NK-92 (cell line): Measurements from ENCODE around the gene SIRT2.

ENCODE experiments used
- DNase-seq: peaks from one replicate; lab custom pipeline; 2025; ENCODE audit not compliant: unreplicated experiment; lab: John Stamatoyannopoulos, UW

SIRT2 gene

GRCh38 chr19:38920602-38921419 is 21.4 kb upstream of the SIRT2 start:
- DNase-seq = no peak

DNA sequence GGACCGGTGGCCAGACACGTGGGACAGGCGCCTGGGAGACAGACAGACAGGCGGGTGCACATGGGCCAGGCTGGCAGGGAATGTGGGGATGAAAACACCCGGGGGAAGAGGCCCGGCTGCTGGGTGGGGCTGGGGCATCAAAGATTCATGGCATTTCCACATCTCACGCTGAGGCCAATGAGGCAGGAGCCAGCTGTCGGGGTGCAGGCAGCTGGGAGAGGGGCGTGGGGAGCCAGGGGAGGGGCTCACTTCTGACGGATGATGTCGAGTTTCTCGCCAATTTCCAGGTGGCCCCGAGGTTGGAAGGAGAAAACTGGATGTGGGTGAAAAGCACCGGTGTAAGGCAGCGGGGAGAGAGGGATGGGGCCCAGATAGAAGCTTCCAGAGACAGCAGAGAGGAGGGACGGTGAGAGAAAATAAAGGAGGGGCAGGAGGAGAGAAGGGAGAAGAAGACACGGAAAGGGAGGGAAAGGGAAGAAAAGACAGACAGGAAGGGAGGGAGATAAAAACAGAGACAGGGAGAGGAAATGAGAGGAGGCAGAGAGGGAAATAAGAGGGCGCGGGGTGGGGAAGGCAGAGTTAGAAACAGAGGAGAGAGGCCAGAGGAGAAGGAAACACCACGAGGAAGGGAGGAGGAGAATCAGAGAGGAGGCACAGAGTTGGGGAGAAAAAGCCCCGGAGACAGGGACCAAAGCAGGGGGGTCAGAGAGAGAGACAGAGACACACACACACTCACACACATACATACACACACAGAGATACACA is 20.6 kb upstream of the SIRT2 start:
- no peak for DNase-seq

- no peak for DNase-seq
These were observed 19.1 kb upstream of the SIRT2 start for GRCh38 chr19:38918526-38918925.

DNA sequence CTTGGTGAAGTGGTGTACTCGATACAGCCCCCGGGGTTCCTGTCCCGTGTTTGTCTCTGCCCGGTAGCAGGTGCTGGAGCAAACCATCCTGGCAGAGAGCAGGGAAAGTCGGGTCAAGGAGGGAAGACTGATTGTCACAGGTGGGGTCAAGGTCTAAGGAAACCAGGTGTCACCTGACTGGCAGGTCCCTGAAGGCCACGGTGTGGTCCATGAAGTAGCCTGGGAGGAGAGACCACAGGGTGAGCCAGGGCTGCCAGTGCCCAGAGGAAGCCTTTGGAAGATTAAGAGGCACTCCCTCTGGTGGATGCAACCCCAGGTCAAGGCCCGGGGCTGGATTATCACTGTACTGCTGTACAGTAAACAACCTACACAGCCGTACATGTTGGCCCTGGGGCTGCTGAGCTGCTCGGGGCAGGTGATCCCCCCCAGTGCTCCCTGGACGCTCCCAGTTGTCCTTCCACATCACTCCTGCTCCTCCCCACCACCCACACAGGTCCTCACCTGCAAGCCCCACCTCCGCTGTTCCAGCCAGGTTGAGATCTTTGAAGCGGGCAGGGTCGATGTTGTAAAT is 18.6 kb upstream of the SIRT2 start:
- no peak for DNase-seq

GRCh38 chr19:38917516-38917915 is 18.1 kb upstream of the SIRT2 start:
- DNase-seq = no peak

DNA sequence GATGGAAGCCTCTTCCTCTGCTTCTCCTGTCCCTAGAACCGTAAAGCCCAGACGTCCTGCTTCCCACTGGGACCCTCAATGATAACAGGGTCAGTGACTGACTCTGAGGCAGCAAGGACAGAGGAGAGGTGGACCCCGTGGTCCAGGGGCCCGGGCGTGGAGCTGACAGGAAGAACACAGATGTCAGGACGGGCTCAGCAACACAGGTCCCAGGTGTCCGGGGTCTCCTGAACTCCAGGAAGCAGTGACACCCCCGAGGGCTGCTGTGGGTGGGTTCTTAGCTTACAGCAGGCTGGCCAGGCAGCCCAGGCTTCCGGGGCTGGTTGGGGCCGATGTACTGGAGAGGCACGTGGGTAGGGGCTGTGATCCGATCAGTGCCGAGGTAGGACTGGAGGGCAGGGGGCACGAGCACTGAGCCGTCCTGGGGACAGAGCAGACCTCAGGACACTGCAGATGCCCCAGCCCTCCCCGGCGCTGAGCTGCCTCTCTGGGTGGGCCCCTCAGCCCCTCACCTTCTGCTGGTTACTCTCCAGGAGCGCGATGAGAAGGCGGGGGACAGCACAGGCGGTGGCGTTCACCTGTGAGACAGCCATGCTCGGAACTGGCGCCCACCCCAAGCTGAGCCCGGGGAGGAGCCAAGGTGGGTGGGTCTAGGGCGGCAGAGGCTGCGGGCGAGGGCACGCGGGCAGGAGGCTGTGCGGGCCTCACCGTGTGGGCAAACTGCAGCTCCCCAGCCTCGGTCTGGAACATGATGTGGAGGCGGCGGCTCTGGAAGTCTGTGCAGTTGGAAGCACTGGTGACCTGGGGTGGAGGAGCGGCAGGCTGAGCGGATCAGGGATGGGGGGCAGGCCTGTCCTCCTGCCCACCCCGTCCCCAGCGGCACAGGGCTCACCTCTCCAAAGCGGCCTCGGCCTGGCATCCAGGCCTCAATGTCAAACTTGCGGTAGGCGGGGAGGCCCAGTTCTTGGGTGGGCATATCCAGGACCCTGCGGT is 16.2 kb upstream of the SIRT2 start:
- DNase-seq = no peak

DNA sequence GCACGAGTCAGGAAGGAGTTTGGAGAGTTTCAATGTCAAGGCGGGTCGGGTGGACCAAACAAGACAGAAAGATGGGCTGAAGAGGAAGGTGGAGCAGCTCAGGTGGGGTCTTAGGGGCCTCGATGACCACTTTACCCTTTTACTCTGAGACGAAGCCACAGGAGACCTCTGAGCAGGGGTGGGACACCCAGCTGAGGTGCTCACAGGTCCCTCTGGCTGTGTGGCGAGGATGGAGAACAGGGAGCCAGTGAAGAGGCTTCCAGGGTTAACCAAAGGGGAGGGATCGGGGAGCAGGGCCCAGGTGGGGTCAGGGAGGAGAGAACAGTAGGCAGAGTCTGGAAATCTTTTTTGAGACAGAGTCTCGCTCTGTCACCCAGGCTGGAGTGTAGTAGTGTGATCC is 14.5 kb upstream of the SIRT2 start:
- no peak for DNase-seq

DNA sequence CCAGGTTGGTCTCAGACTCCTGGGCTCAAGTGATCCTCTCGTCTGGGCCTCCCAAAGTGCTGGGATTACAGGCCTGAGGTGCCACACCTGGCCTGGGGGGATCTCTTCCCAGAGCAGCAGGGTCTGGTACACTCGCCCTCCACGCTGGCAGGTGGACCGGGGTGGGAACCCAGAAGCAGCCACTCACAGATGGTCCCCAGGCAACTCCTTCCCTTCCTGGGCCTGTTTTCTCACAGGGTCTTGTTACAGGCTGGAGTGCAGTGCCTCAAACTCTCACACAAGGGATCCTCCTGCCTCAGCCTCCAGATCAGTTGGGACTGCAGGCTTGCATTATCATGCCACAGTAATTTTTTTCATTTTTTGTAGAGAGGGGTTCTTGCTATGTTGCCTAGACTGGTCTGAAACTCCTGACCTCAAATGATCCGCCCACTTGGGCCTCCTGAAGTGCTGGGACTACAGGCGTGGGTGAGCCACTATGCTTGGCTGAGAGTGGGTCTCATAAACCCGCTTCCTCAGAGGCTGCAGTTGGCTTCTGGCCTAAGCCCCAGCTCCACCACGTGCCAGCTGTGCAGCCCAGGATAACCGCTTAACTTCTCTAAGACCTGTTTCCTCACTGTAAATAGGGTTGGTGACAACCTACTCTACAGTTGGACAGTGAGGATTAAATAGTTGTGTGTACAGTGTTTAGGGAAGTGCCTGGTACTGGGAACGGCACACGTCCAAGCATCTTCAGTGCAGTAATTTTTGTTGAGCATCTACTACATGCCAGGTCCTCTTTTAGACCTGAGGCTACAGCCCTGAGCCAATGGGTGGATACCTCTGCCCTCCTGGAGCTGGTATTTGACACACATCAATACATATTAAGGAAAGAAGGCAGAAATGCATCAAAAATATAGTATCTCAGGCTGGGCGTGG is 13.4 kb upstream of the SIRT2 start:
- DNase-seq = no peak

- DNase-seq = no peak
These were observed 12.1 kb upstream of the SIRT2 start for GRCh38 chr19:38911388-38912001.

DNA sequence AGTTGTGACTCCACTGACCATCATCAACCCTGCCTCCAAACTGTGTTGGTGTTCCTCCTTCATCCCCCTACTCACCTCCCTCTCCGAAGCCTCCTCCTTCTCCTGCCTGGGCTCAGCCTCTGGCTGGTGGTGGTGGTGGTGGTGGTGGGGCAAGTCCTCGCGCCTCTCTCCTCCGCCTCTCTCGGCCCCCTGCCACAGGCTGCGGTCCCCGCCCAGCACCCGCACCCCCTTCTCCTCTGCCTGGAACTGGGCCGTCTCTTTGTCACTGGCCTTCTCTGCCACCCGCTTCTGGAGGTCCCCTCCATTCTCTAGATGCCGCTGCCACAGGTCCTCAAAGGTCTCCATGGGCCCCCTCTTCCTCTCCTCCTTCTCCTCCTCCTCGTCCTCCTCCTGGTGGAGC is 11.1 kb upstream of the SIRT2 start:
- DNase-seq = no peak

DNA sequence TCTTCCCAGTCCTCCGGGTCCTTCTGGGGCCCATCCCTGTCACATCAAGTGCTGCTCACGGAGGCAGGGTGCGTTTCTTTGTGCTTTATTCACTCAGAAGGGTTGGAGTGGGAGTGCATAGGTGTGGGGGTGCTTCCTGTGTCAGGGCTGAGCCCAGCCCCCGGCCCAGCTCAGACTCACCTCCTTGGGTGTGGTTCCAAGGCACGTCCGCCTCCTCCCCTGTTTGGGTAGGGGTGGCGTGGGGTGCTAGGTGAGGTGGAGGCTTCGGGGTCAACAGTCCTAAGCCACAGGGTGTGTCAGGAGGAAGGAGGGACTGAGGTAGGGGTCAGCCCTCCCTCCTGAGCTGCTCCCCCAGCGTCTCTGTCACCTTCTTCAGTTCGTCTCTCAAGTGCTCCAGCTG is 9.5 kb upstream of the SIRT2 start:
- no peak for DNase-seq

DNA sequence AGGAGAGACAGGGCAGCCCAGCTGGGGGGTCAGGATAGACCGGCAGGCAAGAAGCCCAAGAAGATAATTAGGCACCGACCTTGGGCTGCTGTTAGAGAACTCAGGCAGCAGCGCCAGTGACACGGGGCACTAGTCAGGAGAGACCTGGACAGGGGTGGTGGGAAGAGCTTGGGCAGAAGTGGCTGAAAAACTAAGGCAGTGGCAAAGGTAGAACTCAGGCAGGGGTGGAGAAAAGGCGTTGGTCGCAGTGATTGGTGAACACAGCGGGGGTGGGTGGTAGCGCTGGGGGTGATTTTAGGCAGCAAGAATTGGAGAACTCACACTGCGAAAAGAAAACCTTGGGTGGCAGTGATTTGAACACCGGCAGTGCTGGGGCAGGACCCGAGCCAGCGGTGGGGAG is 8.3 kb upstream of the SIRT2 start:
- DNase-seq = no peak

- DNase-seq = no peak
These were observed 7.8 kb upstream of the SIRT2 start for GRCh38 chr19:38907227-38907626.

GRCh38 chr19:38905620-38906019 is 6.2 kb upstream of the SIRT2 start:
- no peak for DNase-seq

DNA sequence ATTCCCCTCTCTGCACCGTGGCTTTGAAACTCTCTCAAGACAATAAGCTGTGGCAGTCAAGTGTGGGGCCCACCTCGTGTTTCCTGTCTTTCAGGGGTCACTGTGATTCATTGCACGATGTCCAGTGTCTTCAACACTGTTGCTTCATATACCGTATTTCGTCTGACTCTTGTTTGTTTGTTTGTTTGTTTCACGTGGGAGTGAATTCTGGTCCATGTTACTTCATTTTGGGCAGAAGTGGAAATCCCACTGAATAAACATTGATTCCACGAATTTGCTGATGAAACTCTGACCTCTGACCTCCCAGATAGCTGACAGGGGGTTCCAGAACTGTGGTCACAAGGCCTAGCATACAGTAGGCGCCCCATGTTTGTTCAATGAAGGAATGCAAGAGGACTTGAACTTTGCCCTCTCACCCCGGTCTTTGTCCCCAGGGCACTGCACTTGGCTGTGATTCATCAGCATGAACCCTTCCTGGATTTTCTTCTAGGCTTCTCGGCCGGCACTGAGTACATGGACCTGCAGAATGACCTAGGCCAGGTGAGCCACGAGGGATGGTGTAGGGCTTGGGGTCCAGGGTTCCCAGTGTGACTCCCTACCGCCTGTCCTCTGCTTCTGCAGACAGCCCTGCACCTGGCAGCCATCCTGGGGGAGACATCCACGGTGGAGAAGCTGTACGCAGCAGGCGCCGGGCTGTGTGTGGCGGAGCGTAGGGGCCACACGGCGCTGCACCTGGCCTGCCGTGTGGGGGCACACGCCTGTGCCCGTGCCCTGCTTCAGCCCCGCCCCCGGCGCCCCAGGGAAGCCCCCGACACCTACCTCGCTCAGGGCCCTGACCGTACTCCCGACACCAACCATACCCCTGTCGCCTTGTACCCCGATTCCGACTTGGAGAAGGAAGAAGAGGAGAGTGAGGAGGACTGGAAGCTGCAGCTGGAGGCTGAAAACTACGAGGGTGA is 5.4 kb upstream of the SIRT2 start:
- DNase-seq = no peak

- no peak for DNase-seq
These were observed 2.3 kb upstream of the SIRT2 start for GRCh38 chr19:38901683-38902082.

- no peak for DNase-seq
These were observed 1.3 kb upstream of the SIRT2 start for GRCh38 chr19:38900743-38901190.

- no peak for DNase-seq
These were observed 798 bp upstream of the SIRT2 start for GRCh38 chr19:38900202-38900629.
